D341Med (cell line): ENCODE data around the gene CFAP73.
A peak's percentile ranks its signal among the peaks of the same experiment; 100 is the strongest.
"Not testable (repeated sequence)": the region's sequence is repeated elsewhere in the genome, so short reads cannot be mapped to it uniquely, and the experiment has no call there.

ENCODE experiments used
- DNase-seq: peaks from one replicate; pipeline ENCODE4 v3.0.0; 2012; ENCODE audit warnings: low spot score

CFAP73 gene

DNA sequence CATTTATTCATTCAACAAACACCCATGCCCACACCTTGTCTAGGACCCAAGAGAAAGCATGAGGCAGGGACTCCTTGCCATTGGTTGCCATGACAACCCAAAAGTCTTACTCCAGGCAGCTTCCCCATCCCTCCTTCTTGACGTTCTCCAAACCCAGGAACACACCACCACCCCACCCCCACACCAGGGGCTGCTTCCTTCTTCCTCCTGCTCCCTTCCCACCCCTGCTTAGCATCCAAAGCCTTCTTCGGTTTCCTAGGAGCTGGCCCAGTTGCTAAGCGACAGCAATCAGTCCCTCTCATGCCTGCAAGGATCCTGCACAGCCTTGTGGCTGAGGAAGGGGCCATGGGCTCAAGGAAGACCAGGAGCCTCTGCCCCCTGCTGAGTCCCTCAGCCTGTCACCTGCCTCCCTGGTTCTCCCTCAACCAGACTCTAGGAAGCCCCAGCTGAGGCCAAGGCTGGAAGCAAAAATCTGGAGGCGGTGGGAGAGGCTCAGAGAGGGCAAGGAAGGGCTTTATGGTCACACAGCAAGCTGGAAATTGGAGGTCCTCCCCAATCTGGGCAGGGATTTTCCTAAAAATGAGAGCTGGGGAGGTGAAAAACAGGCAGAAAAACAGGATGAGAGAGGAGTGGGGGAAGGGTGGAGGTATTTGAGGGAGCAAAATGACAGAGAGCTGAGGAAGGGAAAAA is 29.4 kb upstream of the CFAP73 start:
- no peak for DNase-seq

DNA sequence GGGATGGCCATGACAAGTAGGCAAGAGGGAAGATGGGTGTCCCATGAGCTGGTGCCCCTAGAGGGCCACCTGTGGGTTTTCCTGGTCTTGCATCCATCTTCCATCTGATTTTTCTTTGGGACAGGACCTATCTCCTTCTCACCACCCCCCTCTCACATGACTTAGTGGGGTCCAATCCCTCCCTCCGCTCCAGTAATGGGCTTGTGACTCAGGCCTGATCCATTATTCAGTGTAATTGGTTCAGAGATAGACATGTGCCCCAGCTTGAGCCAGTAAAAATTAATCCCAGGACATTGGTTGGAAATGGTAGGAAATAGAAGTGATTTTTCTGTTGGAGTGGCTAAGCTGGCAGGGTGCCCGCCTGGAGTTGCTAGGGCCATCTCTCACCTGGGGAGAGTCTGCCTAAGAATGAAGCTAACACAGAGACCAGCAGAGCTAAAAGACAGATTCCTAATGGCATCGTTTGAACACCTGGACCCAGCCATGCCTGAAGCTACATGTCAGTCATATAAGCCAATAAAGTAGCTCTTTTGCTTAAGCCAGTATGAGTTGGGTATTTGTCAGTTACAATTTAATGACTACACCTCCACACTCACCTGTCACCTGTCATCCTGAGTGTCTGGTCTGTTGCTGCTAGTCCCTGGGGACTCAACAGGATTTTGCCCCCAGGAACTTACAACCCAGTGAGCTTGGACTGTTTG is 28.7 kb upstream of the CFAP73 start:
- DNase-seq, result no peak

DNA sequence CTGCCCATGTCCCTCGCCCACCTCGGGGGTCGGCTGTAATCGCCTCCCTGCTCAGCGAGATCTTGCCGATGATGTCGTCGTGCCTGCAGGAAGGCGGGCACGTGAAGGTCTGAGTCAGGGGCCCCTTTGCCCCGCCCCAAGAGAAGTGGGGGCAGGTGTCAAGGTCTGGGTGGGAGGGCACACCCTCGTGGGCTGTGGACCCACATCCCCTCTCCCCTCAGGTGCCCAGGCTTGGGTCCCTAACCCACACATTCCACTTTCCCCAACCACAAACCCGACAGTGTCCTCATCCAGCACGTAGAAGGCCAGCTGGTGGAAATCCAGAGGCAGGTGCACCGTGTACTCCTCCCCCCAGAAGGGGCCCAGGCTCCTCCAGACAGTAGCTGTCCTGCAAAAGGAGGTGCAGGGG is 21.7 kb upstream of the CFAP73 start:
- DNase-seq, result no peak

GRCh38 chr12:113128802-113129663 is 20.5 kb upstream of the CFAP73 start:
- no peak for DNase-seq

- DNase-seq, result no peak
Observed at GRCh38 chr12:113129664-113130456, 19.7 kb upstream of the CFAP73 start.

- DNase-seq, result no peak
Observed at GRCh38 chr12:113130457-113131135, 18.9 kb upstream of the CFAP73 start.

GRCh38 chr12:113131556-113131955 is 18.0 kb upstream of the CFAP73 start:
- no peak for DNase-seq

DNA sequence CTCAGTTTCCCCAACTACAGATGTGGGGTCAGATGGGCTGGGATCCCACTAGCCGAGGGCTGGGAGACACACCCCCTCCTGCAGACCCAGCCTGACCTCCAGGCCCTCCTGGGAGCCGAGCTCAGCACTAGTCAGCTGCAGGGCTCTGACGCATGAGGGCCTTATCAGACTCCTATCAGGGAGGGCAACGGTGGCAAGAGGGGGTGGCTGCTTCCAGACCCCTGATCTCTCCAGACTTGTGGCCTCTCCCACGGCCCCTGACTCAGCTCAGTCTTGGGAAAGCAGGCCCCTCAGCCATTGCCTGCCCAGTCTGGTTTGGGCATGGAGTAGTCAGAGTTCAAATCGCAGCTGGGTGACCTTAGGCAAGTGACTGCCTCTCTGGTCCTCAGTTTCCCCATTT is 16.5 kb upstream of the CFAP73 start:
- no peak for DNase-seq

GRCh38 chr12:113133666-113134065 is 15.9 kb upstream of the CFAP73 start:
- DNase-seq, result no peak

DNA sequence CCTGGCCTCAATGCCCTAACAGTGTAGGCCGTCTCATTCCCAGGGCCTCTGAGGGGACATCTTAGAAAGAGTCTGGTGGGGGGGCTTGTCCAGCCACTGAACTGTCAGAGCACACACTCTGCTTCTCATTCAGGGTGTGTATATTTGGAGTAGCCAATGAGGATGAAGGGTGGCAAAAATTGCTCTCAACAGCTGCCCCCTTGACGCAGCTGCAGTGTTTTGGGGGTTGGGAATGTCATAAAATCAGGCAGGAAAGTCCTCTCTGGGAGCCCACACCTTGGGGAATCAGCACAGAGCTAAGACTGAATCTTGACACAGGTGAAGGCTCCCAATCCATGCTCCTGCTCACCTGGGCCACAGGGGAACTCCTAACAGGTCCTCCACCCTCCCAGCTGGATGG is 15.5 kb upstream of the CFAP73 start:
- DNase-seq, result no peak

DNA sequence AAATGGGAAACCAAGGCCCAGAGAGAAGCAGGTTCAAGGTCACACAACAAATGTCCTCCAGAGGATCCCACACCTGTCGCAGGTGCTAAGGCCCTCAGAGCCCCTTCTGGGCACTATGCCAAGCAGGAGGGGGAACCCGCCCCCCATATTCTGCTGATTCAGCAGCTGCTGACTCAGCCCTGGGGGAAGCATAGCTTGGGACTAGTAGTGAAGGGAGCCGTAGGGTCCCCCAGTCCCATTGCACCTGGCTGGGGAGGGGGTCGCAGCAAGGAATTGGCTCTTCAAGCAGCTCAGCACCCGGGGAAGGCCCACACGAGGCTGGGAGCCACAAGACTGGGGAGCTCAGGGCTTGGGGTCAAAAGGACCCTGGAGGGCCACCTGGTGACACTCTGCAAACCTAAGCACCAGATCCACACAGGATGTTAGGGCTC is 15.0 kb upstream of the CFAP73 start:
- no peak for DNase-seq

DNA sequence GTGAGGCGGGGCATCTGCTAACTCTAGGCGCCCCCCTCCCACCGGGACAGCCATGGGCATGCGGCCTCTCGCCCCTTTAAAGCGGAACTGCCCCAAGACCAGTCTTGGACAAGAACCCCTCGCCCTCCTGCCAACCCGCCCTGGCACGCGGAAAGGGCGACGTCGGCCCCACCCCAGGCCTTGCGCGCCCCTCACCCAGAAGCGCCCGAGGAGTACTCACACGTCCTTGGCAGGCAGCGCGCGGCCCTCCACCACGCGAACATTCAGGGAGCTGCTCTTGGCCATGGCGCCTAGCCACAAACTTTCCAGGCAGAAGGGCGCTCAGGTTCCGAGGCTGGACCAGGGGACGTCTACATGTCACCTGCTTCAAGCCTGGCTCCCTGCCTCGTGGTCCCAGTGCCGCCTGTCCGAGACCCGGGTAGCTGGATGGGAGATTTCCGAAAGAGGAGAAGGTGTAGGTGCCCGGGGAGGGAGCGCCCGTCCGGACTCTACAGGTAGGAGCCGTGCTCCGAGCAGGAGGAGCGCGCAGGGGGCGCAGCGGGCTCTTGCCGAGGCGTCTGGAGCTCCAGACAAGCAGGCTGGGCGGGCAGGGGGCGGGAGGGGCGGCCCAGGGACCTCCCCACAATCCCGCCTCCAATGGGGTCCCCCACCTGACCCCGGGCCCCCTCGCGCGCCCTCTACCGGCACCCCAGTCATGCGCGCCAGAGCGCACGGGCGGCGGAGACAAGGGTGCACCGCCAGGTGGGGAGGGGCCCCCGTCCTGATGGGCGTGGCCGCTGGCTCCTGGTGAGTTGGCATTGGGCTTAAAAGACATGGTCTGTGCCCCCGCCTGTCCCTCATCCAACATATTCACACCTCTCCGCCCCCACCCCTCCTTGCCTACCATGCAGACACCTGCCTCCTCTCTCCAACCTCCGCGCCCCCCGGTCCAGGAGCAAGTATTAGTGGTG is 14.1 kb upstream of the CFAP73 start, which contains the start of gene RASAL1:
RASAL1 (minus strand) TSS at position 584 of the 950 bp plus-strand sequence; CDS start at position 285, 299 bp downstream.
- peak; percentile 82 for DNase-seq

- DNase-seq, result no peak
Observed at GRCh38 chr12:113136128-113136989, 13.2 kb upstream of the CFAP73 start.

GRCh38 chr12:113136990-113137511 is 12.5 kb upstream of the CFAP73 start:
- no peak for DNase-seq

- no peak for DNase-seq
Observed at GRCh38 chr12:113137861-113138783, 11.4 kb upstream of the CFAP73 start.

GRCh38 chr12:113138826-113139225 is 10.7 kb upstream of the CFAP73 start:
- no peak for DNase-seq

DNA sequence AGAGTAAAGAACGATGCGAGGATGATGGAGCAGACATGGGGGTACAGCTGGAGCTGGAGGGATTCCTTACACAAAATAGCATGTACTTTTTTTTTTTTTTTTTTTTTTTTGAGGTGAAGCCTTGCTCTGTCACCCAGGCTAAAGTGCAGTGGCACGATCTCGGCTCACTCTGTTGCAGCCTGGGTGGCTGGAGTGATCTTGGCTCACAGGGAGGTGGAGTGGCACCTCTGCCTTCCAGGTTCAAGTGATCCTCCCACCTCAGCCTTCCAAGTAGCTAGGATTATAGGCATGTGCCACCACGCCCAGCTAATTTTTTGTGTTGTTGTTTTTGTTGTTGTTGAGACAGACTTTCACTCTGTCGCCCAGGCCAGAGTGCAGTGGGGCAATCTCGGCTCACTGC is 8.8 kb upstream of the CFAP73 start:
- no peak for DNase-seq

- not testable (repeated sequence) for DNase-seq
Observed at GRCh38 chr12:113141716-113142115, 7.8 kb upstream of the CFAP73 start.
